ENCODE results near the gene SEMA4G.

Gene SEMA4G

DNA sequence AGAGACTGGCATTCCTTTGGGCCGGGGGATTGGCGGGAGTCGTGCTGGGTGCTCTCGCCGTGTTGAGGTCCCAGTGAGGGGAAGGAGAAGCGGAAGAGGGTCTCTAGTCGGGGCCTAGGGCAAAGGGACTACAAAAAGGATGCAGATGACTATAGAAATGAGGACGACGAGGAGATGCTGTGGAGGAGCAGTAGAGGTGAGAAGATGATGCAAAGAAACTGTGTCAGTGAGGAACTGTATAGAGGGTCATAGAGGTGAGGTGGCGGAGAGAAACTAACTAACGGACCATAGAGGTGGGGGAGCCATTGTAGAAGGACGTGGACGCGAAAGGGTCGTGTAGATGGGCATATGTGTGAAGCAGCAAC is 18.4 kb downstream of the SEMA4G start:
- POLR2A ChIA-PET = interaction anchor here (0.7 to 1.5 kb wide), 3 partner anchors 10 to 74 kb away, joined by 3 to 6 read pairs (median 6); partner anchors contain the start of gene SLF2
- H3K4me3 ChIP-seq (ENCODE audit: low read depth, low read length) = peak overlapping the region; percentile 95
- CTCF ChIA-PET = interaction anchor here (6.4 to 16.6 kb wide), 2 partner anchors 10 to 29 kb away, joined by 49 to 274 read pairs; partner anchors contain the start of gene LZTS2
- H3K27ac ChIP-seq (ENCODE audit: extremely low read depth, low read depth, low read length) = peak overlapping the region; percentile 82; the same call in 1 of the 2 replicates
- peaks cover 17 to 68% of the 10 kb centered on the region in 2 experiments for H3K36me3 ChIP-seq (ENCODE audit: control insufficient read depth in 2 of 2, insufficient read depth in 1 of 2, low read length in 2 of 2)
- peaks cover 6% of the 10 kb centered on the region for H3K4me1 ChIP-seq (ENCODE audit: control insufficient read depth, insufficient read depth, low read length)
- no peaks in the 10 kb centered on the region for H3K9me3 ChIP-seq (ENCODE audit: control insufficient read depth, insufficient read depth, low read depth, low read length)
- TF ChIP-seq ZNF560 (tag by site-specific recombination; IDR thresholded peaks at IDR 0.05; ENCODE audit: borderline replicate concordance) (no peak), ZBTB20 (tag by site-specific recombination; IDR thresholded peaks at IDR 0.05) (no peak), ZNF843 (tag by site-specific recombination; IDR thresholded peaks at IDR 0.05) (no peak), ZNF121 (tag by site-specific recombination; IDR thresholded peaks at IDR 0.05) (no peak), ZNF350 (tag by site-specific recombination; IDR thresholded peaks at IDR 0.05) (no peak), PRDM2 (tag by site-specific recombination; IDR thresholded peaks at IDR 0.05; ENCODE audit: borderline replicate concordance) (no peak), ZFP37 (tag by site-specific recombination; IDR thresholded peaks at IDR 0.05) (0 out of 2 replicates have a peak, but pooled peaks have one; percentile 10), ZNF639 (tag by site-specific recombination; IDR thresholded peaks at IDR 0.05) (0 out of 2 replicates have a peak, but pooled peaks have one; percentile 44), KLF7 (tag by site-specific recombination; IDR thresholded peaks at IDR 0.05; ENCODE audit: borderline replicate concordance) (0 out of 2 replicates have a peak, but pooled peaks have one; percentile 27), ZNF777 (tag by site-specific recombination; IDR thresholded peaks at IDR 0.05; ENCODE audit: borderline replicate concordance) (no peak), ZNF677 (tag by site-specific recombination; IDR thresholded peaks at IDR 0.05) (no peak), ZNF324 (tag by site-specific recombination; IDR thresholded peaks at IDR 0.05) (no peak)
- TF ChIP-seq, protein P1, sequence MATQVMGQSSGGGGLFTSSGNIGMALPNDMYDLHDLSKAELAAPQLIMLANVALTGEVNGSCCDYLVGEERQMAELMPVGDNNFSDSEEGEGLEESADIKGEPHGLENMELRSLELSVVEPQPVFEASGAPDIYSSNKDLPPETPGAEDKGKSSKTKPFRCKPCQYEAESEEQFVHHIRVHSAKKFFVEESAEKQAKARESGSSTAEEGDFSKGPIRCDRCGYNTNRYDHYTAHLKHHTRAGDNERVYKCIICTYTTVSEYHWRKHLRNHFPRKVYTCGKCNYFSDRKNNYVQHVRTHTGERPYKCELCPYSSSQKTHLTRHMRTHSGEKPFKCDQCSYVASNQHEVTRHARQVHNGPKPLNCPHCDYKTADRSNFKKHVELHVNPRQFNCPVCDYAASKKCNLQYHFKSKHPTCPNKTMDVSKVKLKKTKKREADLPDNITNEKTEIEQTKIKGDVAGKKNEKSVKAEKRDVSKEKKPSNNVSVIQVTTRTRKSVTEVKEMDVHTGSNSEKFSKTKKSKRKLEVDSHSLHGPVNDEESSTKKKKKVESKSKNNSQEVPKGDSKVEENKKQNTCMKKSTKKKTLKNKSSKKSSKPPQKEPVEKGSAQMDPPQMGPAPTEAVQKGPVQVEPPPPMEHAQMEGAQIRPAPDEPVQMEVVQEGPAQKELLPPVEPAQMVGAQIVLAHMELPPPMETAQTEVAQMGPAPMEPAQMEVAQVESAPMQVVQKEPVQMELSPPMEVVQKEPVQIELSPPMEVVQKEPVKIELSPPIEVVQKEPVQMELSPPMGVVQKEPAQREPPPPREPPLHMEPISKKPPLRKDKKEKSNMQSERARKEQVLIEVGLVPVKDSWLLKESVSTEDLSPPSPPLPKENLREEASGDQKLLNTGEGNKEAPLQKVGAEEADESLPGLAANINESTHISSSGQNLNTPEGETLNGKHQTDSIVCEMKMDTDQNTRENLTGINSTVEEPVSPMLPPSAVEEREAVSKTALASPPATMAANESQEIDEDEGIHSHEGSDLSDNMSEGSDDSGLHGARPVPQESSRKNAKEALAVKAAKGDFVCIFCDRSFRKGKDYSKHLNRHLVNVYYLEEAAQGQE (tag by site-specific recombination; IDR thresholded peaks at IDR 0.05) = peak; percentile 49
- TF ChIP-seq, protein P2, sequence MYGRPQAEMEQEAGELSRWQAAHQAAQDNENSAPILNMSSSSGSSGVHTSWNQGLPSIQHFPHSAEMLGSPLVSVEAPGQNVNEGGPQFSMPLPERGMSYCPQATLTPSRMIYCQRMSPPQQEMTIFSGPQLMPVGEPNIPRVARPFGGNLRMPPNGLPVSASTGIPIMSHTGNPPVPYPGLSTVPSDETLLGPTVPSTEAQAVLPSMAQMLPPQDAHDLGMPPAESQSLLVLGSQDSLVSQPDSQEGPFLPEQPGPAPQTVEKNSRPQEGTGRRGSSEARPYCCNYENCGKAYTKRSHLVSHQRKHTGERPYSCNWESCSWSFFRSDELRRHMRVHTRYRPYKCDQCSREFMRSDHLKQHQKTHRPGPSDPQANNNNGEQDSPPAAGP (tag by site-specific recombination; IDR thresholded peaks at IDR 0.05) = 0 out of 2 replicates have a peak, but pooled peaks have one; percentile 12
- TF ChIP-seq, protein P3, sequence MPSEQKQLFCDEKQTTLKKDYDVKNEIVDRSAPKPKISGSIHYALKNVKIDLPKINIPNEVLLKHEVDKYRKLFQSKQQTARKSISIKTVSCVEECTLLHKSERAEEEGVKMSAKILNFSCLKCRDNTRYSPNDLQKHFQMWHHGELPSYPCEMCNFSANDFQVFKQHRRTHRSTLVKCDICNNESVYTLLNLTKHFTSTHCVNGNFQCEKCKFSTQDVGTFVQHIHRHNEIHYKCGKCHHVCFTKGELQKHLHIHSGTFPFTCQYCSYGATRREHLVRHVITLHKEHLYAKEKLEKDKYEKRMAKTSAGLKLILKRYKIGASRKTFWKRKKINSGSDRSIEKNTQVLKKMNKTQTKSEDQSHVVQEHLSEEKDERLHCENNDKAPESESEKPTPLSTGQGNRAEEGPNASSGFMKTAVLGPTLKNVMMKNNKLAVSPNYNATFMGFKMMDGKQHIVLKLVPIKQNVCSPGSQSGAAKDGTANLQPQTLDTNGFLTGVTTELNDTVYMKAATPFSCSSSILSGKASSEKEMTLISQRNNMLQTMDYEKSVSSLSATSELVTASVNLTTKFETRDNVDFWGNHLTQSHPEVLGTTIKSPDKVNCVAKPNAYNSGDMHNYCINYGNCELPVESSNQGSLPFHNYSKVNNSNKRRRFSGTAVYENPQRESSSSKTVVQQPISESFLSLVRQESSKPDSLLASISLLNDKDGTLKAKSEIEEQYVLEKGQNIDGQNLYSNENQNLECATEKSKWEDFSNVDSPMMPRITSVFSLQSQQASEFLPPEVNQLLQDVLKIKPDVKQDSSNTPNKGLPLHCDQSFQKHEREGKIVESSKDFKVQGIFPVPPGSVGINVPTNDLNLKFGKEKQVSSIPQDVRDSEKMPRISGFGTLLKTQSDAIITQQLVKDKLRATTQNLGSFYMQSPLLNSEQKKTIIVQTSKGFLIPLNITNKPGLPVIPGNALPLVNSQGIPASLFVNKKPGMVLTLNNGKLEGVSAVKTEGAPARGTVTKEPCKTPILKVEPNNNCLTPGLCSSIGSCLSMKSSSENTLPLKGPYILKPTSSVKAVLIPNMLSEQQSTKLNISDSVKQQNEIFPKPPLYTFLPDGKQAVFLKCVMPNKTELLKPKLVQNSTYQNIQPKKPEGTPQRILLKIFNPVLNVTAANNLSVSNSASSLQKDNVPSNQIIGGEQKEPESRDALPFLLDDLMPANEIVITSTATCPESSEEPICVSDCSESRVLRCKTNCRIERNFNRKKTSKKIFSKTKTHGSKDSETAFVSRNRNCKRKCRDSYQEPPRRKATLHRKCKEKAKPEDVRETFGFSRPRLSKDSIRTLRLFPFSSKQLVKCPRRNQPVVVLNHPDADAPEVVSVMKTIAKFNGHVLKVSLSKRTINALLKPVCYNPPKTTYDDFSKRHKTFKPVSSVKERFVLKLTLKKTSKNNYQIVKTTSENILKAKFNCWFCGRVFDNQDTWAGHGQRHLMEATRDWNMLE (tag by site-specific recombination; conservative IDR thresholded peaks at IDR 0.05; ENCODE audit: low read depth) = peak; percentile 68; the same call in 1 of the 2 replicates
- TF ChIP-seq, protein P4, sequence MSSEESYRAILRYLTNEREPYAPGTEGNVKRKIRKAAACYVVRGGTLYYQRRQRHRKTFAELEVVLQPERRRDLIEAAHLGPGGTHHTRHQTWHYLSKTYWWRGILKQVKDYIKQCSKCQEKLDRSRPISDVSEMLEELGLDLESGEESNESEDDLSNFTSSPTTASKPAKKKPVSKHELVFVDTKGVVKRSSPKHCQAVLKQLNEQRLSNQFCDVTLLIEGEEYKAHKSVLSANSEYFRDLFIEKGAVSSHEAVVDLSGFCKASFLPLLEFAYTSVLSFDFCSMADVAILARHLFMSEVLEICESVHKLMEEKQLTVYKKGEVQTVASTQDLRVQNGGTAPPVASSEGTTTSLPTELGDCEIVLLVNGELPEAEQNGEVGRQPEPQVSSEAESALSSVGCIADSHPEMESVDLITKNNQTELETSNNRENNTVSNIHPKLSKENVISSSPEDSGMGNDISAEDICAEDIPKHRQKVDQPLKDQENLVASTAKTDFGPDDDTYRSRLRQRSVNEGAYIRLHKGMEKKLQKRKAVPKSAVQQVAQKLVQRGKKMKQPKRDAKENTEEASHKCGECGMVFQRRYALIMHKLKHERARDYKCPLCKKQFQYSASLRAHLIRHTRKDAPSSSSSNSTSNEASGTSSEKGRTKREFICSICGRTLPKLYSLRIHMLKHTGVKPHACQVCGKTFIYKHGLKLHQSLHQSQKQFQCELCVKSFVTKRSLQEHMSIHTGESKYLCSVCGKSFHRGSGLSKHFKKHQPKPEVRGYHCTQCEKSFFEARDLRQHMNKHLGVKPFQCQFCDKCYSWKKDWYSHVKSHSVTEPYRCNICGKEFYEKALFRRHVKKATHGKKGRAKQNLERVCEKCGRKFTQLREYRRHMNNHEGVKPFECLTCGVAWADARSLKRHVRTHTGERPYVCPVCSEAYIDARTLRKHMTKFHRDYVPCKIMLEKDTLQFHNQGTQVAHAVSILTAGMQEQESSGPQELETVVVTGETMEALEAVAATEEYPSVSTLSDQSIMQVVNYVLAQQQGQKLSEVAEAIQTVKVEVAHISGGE (tag by site-specific recombination; conservative IDR thresholded peaks at IDR 0.05; ENCODE audit: low read depth) = peak; percentile 79

Data from HEK293 (cell line).